Thyroid gland (tissue), 4 donors: ENCODE data around the gene TPPP2. TPM values are rescaled to one million over a fixed set of nuclear protein-coding genes. Genes with fewer than 3 reads are reported as not detected.

Experiments
- DNase-seq, 2 donors: peaks; one replicate each; pipeline ENCODE4 v3.0.0-alpha.2; 2019
- H3K27ac ChIP-seq, 3 donors: fragments of 200-600 bp; sonication (generic); 1 replicate in 2 of 3; 2 replicates in 1 of 3; pipeline ENCODE4 v1.5.1; 2016 to 2019; ENCODE audit warnings: mild to moderate bottlenecking in 1 of 3, moderate library complexity in 1 of 3
- H3K27me3 ChIP-seq: fragments of 200-600 bp; sonication (generic); one replicate; pipeline ENCODE4 v1.5.1; 2019
- H3K36me3 ChIP-seq, 2 donors: fragments of 200-600 bp; sonication (generic); one replicate each; pipeline ENCODE4 v1.5.1; 2016 to 2019
- H3K4me1 ChIP-seq, 2 donors: fragments of 200-600 bp; sonication (generic); one replicate each; pipeline ENCODE4 v1.5.1; 2017 to 2019
- H3K4me3 ChIP-seq, 3 donors: fragments of 200-600 bp; sonication (generic); replicated peaks in 1 of 3; 1 replicate in 2 of 3; 2 replicates in 1 of 3; pipeline ENCODE4 v1.5.1; 2016; ENCODE audit warnings: mild to moderate bottlenecking in 1 of 3
- H3K9me3 ChIP-seq: fragments of 200-600 bp; sonication (generic); one replicate; pipeline ENCODE4 v1.5.1; 2017
- CTCF ChIP-seq, 6 experiments: fragments of 200-600 bp in 3 of 6; fragments of 450-650 bp in 3 of 6; sonication (generic) in 3 of 6; IDR thresholded peaks; one replicate each; pipeline ENCODE4 v1.5.1; 2016 to 2019; ENCODE audit warnings: antibody characterized with exemption in 6 of 6, mild to moderate bottlenecking in 2 of 6, inconsistent platforms in 1 of 6, moderate library complexity in 1 of 6
- POLR2A ChIP-seq, 2 donors: fragments of 450-650 bp; IDR thresholded peaks; one replicate each; pipeline ENCODE4 v1.6.1; 2017; ENCODE audit warnings: antibody characterized with exemption in 2 of 2, mild to moderate bottlenecking in 2 of 2, moderate library complexity in 1 of 2
- WGBS, 2 donors: methylation state at CpG; one replicate each; pipeline ENCODE4 v1.1.5; 2017; 5-methylcytosine and 5-hydroxymethylcytosine counted together
- intact Hi-C: fragments of 100-400 bp; cut with DNase I; formaldehyde crosslinking; loops from one replicate; pipeline ENCODE4 v1.15.1; 2023
- total RNA-seq, 4 donors: library from RNA; depleted of rRNA; stranded (reverse); fragments of >200 nt; gene quantifications; one replicate each; pipeline ENCODE4 v1.2.3, GENCODE V29; 2016

The TPPP2 gene
- total RNA-seq, 4 donors from 2014 or later: not detected

- no peak overlapping the region for H3K27ac ChIP-seq
- intact Hi-C loops: no loop called here
- H3K36me3 ChIP-seq: peaks cover 41 to 53% of the 10 kb centered on the region in 2 donors
- no peak for TF ChIP-seq POLR2A (IDR thresholded peaks at IDR 0.05)
- TF ChIP-seq CTCF (IDR thresholded peaks at IDR 0.05): no peak
- WGBS, 2 donors: 69 to 75% methylated on average over 4 of the region's 4 CpGs
- DNase-seq: no peak
- no peaks in the 10 kb centered on the region for H3K4me1 ChIP-seq
- no peaks in the 10 kb centered on the region for H3K9me3 ChIP-seq
- H3K27me3 ChIP-seq: no peaks in the 10 kb centered on the region
- H3K4me3 ChIP-seq: no peak overlapping the region
These were observed 32.9 kb upstream of the TPPP2 start for GRCh38 chr14:20997115-20997514.

GRCh38 chr14:20997564-20997963 lies 32.5 kb upstream of the TPPP2 start:
- WGBS, 2 donors: 75 to 78% methylated on average over 6 of the region's 6 CpGs
- no peaks in the 10 kb centered on the region for H3K27me3 ChIP-seq
- no peaks in the 10 kb centered on the region for H3K9me3 ChIP-seq
- no peak for DNase-seq
- H3K4me1 ChIP-seq: no peaks in the 10 kb centered on the region
- H3K36me3 ChIP-seq: peaks cover 37 to 49% of the 10 kb centered on the region in 2 donors
- no peak overlapping the region for H3K4me3 ChIP-seq
- TF ChIP-seq CTCF (IDR thresholded peaks at IDR 0.05): no peak
- no peak for TF ChIP-seq POLR2A (IDR thresholded peaks at IDR 0.05)
- H3K27ac ChIP-seq: no peak overlapping the region
- intact Hi-C loops: no loop called here

DNA sequence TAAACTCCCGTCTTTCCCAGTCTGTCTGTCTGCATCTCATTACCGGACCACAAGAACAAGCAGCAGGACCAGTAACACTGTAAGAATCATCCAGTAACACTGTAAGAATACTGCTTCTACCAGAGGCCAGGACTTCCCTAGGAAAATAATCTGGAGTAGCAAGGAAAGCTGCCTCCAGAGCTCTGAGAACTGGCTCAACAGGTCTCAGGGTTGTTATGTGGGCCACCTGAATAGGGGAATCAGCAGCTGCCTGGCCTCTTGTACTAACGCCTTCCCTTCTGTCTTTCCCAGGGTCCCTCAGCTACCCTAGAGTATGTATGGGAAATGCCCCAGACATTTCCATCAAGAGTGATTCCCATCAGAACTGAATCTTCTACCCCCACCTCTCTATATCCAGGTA lies 31.9 kb upstream of the TPPP2 start:
- intact Hi-C loops: no loop called here
- WGBS, 2 donors: 65 to 83% methylated on average over 3 of the region's 3 CpGs
- H3K36me3 ChIP-seq: peaks cover 32 to 43% of the 10 kb centered on the region in 2 donors
- H3K27me3 ChIP-seq: no peaks in the 10 kb centered on the region
- H3K27ac ChIP-seq: no peak overlapping the region
- H3K9me3 ChIP-seq: no peaks in the 10 kb centered on the region
- TF ChIP-seq POLR2A (IDR thresholded peaks at IDR 0.05): no peak
- no peak for TF ChIP-seq CTCF (IDR thresholded peaks at IDR 0.05)
- H3K4me3 ChIP-seq: no peak overlapping the region
- DNase-seq: no peak
- H3K4me1 ChIP-seq: no peaks in the 10 kb centered on the region

- WGBS, 2 donors: 63 to 70% methylated on average over 6 of the region's 6 CpGs
- no peaks in the 10 kb centered on the region for H3K4me1 ChIP-seq
- no peak within 1 kb of the TSS for H3K4me3 ChIP-seq
- no peaks in the 10 kb centered on the region for H3K9me3 ChIP-seq
- intact Hi-C loops: no loop called here
- no peak within 1 kb of the TSS for H3K27ac ChIP-seq
- TF ChIP-seq CTCF (IDR thresholded peaks at IDR 0.05) (no peak), POLR2A (IDR thresholded peaks at IDR 0.05) (no peak)
- peaks cover 30 to 36% of the 10 kb centered on the region in 2 donors for H3K36me3 ChIP-seq
- DNase-seq: peak; percentile 47 to 58
- no peaks in the 10 kb centered on the region for H3K27me3 ChIP-seq
These were observed 31.2 kb upstream of the TPPP2 start, which contains the start of gene SLC39A2 for GRCh38 chr14:20998674-20999366. SLC39A2 (plus strand) TSS chr14:20999293; CDS start chr14:20999447, 154 bp downstream.

DNA sequence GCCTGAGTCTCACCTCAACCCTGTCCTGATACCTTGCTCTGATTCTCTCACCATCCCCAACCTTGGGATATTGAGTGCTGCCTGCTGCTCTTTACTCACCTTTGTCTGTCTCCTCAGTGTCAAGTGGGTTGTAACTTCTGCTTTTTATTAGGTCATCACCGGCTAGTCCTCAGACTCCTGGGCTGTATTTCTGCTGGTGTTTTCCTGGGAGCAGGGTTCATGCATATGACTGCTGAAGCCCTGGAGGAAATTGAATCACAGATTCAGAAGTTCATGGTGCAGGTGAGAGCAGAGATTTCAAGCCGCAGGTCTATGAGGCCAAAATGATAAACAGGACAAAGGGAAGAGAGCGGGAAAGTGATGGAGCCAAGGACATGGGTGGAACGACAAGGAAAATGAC lies 30.4 kb upstream of the TPPP2 start:
- Histone ChIP-seq H3K27me3 (no peaks in the 10 kb centered on the region), H3K9me3 (no peaks in the 10 kb centered on the region), H3K36me3 (peaks cover 26 to 29% of the 10 kb centered on the region in 2 donors), H3K4me1 (no peaks in the 10 kb centered on the region), H3K4me3 (no peak overlapping the region), H3K27ac (no peak overlapping the region)
- no peak for DNase-seq
- intact Hi-C loops: no loop called here
- 84% methylated on average over 4 of the region's 4 CpGs for WGBS, 2 donors
- no peak for TF ChIP-seq POLR2A (IDR thresholded peaks at IDR 0.05)
- no peak for TF ChIP-seq CTCF (IDR thresholded peaks at IDR 0.05)
